Stimulated activated CD4-positive, alpha-beta T cell treated with anti-CD3 and anti-CD28 coated beads, Interleukin-4, amount 100 ng/mL, for 4 hours (primary cell): ENCODE data around the gene GFPT2.
"Not testable (repeated sequence)": the region's sequence is repeated elsewhere in the genome, so short reads cannot be mapped to it uniquely, and the experiment has no call there.

Source experiments
- DNase-seq, 2 experiments: peaks; one replicate each; pipeline ENCODE4 v3.0.0-alpha.2; 2020

Gene GFPT2

DNA sequence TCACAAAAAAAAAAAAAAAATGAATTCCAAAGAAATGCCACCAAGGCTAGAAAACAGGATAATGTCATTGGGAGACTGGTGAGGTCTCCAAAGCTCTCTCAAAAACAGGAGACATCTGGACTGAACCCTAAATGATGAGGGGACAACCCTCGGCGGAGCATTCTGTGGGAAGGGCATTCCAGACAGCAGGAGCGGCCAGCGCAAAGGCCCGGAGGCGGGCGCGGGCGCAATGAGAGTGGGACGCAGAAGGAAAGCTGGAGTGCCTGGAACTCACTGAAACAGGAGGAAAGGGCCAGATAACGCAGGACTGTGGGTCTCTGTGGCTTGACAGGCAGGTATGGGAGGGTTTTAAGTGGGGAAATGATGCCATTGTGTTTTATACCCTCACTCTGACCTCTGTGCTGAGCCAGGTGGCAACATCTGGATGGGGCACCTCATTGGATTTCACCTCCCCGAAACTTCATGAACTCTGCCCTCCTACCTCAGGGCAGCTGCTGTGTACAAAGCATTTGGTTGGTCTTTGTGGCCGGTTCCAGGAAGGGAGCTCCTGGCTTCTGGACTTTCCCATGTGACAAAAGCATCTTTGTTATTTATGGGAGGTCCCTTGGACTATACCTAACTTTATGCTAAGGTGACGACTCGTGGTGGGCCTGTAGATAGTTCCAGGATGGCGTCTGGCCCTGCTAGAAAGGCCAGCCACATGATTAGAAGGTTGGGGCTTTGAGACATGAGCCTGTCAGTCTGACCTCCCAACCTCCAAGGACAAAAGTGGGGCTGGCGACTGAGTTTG is 49.7 kb downstream of the GFPT2 start:
- no peak for DNase-seq

DNA sequence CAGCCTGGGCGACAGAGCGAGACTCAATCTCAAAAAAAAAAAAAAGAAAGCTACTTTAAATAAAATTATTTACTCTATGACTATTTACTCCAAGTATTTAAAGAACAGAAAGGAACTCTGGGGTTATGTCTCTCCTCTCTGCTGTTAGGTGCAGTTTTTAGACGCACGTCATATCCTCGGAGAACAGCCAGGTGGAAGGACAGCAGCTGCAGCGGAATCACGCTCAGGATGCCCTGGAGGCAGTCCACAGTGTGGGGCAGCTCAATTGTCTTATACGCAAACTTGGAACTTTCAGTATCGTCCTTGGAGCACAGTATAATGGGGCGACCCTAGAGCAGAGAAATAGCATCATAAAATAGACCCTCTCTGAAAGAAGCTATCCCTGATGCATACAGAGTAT is 50.9 kb downstream of the GFPT2 start:
- no peak for DNase-seq

DNA sequence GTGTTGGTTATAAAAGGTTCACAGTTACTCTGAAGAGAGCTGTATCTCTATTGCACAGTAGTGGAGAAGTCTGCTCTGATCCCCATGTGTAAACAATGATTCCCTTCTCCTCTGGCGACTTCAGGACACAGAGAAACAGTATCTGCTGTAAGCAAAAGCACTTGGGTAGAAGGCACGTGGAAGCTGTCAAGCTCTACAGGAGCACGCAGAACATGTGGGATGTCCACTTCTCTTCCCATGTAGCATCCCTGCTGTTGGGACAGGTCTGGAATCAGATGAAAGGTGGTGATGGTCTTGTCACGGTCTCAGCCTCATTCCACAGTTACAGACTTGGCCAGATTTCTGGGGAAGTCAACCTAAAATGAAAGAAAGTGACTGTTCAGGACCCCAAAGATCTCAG is 51.9 kb downstream of the GFPT2 start:
- no peak for DNase-seq

DNA sequence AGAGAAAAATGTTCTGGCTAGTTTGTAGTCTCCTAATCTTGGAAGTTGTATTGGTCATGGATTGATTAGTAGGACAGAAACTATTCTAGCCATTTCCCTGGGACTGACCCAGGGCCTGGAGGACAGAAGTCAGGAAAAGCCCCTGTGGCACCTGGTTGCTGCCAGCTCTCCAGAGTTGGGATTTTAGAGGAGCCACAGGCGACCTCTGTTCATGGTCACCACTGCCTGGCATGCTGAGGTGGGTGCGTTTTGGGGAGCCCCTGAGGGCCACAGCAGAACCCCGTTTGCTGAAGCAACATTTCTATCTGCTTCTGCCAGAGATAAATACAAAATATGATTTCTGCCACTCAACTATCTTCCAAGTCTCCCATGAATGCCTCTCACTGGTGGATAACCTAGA is 53.6 kb downstream of the GFPT2 start:
- no peak for DNase-seq

DNA sequence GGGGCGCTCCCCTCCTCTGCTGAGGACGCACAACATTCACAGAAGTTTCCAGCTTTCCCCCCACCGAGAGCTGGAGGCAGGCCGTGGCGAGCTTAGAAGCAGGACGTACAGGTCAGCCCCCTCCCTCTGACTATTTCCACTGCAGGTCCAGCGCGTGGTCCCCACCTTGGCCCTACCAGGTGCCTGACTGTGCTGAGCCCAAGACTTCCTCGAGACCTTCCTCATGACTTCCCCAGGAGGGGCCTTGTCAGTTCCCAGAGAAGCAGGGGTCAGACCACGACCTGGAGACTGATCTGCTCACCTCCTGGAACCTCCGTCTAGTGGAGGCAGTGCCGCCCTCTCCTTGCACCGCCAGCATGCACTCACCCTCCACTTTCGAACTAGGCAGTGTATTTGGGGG is 54.1 kb downstream of the GFPT2 start:
- not testable (repeated sequence) for DNase-seq

DNA sequence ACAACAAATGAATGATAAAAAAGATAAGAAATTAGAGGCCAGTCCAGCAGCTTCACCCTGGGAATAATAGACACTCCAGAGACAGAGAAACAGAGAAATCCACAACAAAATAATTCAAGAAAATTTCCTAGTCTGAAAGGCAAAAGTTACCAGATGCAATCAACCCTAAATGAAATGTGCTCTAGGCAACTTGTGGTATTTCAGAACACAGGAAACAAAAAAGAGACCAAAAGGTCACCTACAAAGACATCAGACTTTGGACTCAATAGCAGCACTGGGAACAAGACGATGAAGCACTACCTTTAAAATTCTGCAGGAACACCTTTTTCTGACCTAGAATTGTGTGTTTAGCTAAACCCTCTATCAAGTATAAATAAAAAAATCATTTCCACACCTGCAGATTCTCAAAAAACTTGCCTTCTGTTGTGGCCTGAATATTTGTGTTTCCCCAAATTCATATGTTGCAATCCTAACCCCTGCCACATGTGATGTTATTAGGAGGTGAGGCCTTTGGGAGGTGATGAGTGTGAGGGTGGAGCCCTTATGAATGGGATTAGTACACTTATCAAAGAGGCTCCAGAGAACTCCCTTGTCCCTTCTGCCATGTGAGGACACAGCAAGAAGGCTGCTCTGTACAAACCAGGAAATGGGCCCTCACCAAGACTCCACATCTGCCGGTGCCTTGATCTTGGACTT is 55.4 kb downstream of the GFPT2 start:
- no peak for DNase-seq

DNA sequence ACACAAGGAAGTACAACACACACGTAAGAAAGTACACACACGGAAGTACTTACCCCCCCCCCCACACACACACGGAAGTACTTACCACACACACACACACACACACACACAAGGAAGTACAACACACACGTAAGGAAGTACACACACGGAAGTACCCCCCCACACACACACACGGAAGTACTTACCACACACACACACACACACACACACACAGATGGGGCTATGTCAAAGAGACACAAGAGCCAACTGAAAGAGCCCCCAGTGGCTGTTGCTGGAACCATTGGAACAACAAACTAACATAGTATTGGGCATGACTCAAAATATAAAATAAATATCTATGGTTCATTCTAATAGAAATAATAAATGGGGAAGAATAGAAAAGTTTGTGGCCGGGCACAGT is 56.4 kb downstream of the GFPT2 start:
- DNase-seq, result no peak

DNA sequence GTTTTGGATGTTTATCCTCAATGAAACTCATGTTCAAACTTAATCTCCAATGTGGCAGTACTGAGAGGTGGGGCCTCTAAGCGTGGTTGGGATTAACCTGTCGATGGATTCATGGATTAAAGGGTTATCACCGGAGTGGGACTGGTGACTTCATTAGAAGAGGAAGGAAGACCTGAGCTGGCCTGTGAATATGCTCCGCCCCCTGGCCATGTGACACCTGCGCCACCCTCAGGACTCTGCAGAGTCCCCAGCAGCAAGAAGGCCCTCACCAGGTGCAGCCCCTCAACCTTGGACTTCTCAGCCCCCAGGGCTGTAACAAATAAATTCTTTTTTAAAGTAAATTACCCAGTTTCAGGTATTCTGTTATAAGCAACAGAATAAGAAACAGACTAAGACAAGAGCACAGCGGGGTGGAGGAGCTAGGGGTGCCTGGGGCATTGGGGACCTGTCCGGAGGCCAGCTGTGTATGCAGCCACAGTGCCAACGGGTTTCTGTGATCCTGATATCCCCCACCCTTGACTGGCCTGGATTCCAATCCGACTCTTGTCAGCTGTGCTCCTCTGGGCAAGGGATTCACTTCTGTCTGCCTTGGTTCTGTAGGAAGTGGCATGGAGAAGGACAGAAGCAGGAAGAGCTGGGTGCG is 58.1 kb downstream of the GFPT2 start:
- DNase-seq, result no peak

DNA sequence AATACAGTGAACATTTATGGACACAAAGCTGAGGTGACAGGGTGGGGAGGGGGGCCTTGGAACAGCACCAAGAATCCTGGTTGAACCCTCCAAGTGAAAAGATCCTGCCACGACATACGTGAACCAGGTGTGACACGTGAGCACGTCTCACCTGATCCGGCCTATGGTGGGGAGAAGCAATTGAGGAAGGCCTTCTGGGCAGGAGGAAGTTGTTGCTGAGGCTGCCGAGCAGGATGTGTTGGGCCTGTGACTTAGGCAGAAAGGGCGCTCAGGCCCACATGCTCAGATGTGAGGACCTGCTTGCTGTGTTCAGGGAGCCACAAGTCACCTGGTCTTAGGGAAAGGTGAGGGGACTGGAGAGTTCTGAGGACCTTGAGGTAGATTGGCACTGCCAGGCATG is 58.7 kb downstream of the GFPT2 start:
- DNase-seq, result no peak

DNA sequence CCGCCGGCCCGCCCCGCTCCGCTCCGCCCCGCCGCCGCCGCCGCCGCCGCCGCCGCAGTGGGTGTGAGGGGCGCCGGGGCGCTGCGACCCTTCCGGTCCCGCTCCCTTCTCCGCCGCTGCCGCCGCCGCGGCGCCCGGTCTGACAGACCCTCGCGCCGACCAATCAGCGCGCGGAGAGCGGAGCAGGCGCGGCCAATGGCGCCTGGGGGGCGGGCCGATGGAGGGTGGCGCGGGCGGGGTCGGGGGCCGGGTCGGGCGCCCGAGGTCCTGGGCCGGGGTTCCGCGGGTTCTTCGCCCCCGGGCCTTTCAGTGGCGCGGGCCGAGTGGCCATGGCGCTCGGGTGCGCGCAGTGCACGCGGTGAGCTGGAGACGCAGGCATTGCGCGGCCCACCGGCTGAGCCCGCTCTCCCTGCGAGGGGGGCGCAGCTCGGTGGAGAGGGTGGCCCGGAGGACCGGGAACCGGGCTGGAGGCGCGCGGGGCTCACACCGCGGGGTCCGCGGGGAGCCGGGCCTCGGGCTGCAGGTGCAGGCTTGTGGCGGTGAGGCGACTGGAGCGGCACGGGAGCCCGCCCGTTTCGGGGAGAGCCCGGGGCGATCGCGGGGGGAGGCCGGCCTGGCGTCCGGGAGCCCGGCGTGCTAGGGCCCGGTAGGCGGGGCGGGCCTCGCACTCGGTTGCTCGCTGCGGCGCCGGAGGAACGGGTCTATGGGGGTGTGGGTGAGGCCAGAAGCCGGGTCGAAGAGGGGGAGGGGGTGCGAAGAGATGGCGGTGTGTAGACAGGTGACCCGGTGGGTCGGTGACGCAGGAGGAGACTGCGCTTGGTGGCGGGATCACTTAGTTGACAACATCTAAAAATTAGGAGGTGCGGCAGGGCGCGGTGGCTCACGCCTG is 60.9 kb downstream of the GFPT2 start, which contains the start of gene MAPK9:
Gene MAPK9 (minus strand): TSS at position 141 of the 889 bp plus-strand sequence. CDS start 11,522 bp downstream, outside the sequence.
- DNase-seq, result peak; percentile 76 to 90

DNA sequence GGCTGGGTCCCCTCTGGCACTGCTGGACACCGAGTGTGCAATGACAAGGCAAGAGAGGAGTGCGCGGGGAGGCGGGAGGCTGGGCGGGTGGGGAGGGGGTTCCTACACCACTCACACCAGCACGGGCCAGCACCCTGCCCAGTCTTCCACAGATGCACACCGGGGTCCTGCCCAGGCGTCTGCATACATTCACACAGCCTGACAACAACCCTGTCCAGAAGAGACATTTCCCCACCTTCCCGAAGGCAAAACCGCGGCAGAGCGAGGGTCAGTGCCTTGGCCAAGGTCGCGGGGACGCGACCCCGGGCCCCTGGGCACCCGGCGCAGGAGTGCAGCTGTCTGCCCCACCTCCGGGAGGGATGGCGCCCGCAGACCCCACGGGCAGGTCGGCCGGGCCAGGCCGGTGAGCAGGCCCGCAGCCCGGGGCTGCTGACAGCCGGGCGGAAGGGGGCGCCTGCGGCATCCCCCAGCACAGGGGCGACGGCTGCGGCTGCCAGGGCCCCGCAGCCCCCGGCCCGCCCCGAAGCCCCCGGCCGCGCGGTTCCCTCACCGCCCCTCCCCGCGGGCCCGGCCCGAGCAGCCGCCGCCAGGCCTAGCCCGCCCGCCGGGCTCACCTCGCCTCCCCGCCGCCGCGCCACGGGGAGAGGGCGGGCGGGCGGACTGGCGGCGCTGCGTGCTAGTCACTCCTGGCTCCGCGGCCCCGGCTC is 61.7 kb downstream of the GFPT2 start:
- DNase-seq, result no peak

DNA sequence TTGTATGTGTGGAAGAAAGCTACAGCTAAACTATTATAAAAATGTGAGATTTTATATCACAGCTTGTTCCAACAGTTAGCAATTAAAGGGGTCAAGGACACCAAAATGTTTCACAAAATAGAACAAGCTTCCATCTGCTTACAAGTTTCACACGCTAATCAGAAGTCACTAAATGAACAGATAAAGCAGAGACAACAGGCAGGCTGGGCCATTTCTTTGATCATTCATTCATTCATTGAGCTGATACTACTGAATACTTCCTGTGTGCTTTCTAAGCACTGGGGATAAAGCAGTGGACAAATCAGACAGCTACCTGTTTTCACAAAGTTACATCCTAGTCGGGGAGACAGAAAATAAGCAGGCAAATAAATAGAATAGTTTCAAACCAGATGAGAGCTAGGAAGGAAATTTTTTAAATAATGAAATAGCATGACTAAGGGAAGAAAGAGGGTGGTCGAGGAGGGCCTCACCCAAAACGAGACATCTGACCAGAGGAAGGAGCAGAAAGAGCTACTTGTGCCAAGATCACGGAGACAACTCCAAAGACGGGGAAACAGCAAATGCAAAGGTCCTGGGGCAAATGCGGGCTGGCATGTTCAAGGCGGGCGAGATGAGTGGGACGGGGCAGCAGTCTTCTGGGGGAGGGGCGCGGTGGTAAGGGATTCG is 62.4 kb downstream of the GFPT2 start:
- DNase-seq, result no peak

DNA sequence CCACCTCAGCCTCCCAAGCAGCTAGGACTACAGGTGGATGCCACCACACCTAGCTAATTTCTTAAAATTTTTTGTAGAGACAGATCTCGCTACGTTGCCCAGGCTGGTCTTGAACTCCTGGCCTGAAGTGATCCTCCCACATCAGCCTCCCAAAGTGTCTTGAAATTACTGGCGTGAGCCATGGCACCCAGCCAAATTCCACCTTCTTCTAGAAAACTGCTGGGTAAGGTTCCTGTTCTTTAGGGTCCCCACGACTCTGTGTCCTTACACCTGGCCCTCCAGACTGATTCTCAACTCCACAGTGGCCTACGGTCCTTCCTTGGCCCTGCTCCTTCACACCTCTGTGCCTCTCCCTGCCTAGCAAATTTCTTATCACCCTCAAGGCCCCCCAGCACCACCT is 63.2 kb downstream of the GFPT2 start:
- no peak for DNase-seq

DNA sequence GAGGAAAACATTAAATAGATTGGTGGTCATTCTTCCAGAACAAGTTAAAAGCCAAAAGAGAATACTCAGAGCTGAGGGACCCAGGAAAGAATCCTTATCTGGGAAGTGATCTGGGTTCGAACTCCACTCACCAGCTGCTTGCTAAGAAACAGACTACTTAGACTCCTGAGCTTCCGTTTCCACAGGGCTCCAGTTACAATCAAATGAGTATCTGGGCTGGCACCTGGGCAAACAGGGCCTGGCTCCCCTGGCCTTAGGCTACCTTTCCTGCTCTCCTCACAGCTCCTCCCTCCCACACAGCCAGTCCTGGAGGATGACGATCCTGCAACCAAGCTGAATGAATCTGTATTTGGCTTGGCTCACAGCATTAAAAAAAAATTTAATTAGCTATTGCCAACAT is 63.7 kb downstream of the GFPT2 start:
- no peak for DNase-seq

DNA sequence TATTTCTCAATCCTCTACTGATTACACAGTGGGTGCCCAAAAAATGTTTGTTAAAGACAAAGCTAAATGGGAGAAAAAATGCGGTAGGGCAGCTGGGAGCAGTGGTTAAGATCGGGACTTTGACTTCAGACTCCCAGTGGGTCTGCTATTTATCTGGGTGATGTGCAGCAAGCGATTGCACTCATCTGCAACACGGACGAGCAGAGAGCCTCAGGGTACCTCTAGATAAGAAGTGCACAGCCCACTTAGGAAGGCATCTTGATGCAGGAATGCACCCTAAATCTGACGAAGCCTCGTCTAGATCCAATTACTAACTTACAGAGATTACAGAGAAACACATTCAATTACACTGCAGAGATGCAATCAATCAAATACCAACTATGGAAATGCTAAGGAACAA is 65.3 kb downstream of the GFPT2 start:
- DNase-seq, result no peak

DNA sequence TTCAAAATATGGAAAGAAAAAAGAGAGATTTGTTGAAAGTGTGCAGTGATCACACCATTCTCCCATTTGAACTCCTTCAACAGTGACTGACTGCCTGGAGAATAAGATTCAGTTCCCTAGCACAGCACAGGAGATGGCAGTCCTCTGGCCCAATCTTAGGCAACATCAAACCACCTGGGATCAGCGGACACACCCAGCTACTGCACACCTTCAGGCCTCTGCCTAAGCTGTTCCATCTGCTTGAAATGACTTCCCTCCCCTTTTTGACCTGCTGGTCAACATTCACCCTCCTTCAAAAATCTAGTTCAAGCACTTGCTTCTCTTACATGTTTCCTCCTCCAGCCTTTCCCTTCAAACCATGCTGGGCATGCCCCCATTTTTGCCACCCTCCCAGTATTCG is 65.7 kb downstream of the GFPT2 start:
- no peak for DNase-seq

DNA sequence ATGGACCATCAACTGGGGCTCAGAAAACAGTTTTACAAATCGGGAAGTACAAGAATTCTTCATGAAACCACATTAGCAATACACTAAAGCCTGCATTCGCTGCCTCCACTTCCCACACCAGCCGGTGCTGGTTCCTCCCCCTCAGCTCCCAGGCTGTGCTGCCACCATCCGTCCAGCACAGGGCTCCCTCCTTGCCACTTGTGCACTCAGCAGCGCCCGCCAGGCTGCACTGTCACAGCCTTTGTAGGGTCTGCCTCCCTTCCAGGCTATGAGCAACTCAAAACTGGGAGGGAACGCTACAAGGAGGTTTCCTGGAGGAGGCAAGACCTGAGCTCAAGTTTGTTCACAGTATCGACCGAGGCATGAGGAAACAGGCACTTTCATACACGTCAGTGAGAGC is 69.0 kb downstream of the GFPT2 start:
- no peak for DNase-seq

DNA sequence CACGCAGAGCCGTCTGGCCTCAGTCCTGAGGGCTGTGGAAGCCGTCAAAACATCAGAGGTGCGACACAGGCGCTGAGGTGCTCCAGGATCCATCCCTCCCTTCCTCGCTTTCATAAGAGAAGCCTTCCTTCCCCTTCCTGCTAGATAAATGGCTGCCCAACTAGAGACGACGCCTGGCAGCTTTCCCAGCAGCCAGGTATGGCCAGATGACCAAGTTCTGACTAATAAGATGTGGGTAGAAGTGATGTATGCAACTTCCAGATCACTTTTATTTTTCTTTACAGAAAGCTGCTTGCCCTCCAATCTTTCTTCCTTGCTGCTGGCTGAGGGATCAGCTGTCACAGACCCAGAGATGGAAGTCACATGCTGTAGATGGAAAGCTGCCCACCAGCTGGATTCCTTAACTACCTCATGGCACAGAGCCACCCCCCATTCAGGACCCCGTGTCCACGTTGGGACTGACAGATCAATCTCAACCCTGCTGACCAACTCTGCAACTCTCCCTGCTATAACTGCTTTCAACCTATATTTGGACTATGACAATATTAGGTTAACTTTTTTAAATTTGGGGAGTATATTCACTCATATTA is 70.0 kb downstream of the GFPT2 start:
- no peak for DNase-seq

DNA sequence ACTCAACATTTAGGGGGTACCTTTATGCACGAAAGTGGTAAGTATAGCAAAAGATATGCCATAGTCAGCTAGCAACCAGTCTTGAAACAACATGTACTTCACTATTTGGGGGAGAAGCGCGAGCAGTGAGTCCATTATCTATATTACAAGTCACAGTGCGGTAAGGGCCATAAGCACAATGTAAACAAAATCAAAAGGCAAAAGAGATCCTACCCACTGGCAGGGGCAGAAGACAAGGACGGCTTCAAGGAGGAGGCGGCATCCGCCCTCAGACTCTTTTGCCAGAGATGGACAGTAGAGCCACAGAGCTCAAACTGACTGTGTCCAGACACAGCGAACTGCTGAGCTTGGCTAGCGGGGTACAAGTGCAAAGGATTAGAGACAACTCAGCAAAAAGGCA is 70.9 kb downstream of the GFPT2 start:
- no peak for DNase-seq

DNA sequence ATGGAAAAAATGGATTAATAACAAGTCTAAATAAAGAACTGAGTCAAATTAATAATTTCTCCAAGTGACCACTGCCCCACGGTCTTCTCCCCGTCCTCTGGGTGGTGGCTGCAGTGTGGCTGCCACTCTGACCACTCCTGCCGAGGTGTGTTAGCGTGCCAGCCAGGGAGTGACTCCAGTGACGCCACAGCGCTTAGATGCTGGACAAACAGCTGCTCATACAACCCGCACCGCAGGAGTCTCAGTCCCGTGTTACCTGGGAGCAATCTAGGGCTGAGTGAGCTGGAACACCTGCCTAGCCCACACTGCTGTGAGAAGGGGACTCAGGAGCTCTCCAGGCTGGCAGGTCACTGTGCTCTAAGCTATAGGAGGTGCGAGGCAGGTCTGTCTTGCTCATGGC is 71.4 kb downstream of the GFPT2 start:
- no peak for DNase-seq

DNA sequence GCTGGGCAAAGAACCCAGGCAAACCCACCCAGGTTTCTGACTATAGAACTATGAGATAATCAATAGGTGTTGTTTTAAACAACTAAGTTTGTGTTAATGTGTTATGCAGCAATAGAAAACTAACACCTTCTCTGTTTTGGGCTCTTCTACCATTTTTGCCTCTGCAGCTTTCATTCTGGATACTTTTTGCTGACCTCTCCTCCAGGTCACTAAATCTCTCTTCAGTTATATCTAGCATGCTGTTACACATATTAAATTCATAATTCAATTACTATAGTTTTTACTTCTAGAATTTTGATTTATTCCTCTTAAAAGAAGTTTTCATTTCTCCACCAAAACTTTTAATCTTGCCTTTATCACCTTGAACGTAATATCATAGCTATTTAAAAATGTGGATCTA is 78.4 kb downstream of the GFPT2 start:
- no peak for DNase-seq
